ENCODE measurements around the gene CAPN15.

The CAPN15 gene

DNA sequence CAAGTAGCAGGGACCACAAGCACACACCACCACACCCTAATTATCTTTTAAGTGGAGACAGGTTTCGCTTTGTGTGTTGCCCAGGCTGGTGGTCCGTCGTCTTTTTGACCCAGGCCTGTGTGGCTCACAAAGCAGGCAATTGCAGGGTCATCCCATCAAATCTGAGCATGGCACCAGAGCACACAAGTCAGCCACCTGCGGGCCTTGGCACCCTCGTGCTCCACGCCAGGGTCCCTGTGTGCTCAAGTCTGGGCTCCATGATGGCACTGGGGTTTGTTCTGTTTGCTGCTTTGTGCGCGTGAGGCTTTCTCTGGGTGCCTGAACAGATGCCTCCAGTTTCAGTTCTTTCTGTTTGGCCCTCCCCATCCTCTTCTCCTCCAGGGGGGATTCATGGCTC is 2.4 kb upstream of the CAPN15 start:
- Histone ChIP-seq H3K27ac (peak overlapping the region; percentile 95), H3K36me3 (peaks cover 53% of the 10 kb centered on the region), H3K9me3 (no peaks in the 10 kb centered on the region), H3K27me3 (no peaks in the 10 kb centered on the region), H3K4me2 (peak overlapping the region; percentile 97), H4K20me1 (peaks cover 73% of the 10 kb centered on the region), H3K9ac (peak overlapping the region; percentile 92), H3K4me3 (no peak overlapping the region), H3K4me1 (peaks cover 78% of the 10 kb centered on the region)
- TF ChIP-seq Cebpa-rat (IDR thresholded peaks at IDR 0.05), result no peak

- Histone ChIP-seq H3K4me2 (peak overlapping the region; percentile 97), H3K4me1 (peaks cover 78% of the 10 kb centered on the region), H3K27me3 (no peaks in the 10 kb centered on the region), H3K9ac (peak overlapping the region; percentile 92), H3K9me3 (no peaks in the 10 kb centered on the region), H3K27ac (peak overlapping the region; percentile 95), H4K20me1 (peaks cover 73% of the 10 kb centered on the region), H3K36me3 (peaks cover 53% of the 10 kb centered on the region), H3K4me3 (peak overlapping the region; percentile 96)
- no peak for TF ChIP-seq Cebpa-rat (IDR thresholded peaks at IDR 0.05)
These were observed 1.9 kb upstream of the CAPN15 start for GRCh38 chr16:525520-526180.

GRCh38 chr16:526181-527014 is 1.1 kb upstream of the CAPN15 start:
- peak overlapping the region; percentile 95 for H3K27ac ChIP-seq
- peaks cover 75% of the 10 kb centered on the region for H3K4me1 ChIP-seq
- no peaks in the 10 kb centered on the region for H3K9me3 ChIP-seq
- peaks cover 73% of the 10 kb centered on the region for H4K20me1 ChIP-seq
- peak overlapping the region; percentile 96 for H3K4me3 ChIP-seq
- no peaks in the 10 kb centered on the region for H3K27me3 ChIP-seq
- peaks cover 53% of the 10 kb centered on the region for H3K36me3 ChIP-seq
- H3K9ac ChIP-seq, result peak overlapping the region; percentile 92
- peak overlapping the region; percentile 97 for H3K4me2 ChIP-seq
- no peak for TF ChIP-seq Cebpa-rat (IDR thresholded peaks at IDR 0.05)

- Histone ChIP-seq H3K4me1 (peaks cover 69% of the 10 kb centered on the region), H3K9ac (peak overlapping the region; percentile 92), H4K20me1 (peaks cover 83% of the 10 kb centered on the region), H3K27ac (peak overlapping the region; percentile 95), H3K4me2 (peak overlapping the region; percentile 97), H3K27me3 (no peaks in the 10 kb centered on the region), H3K4me3 (peak overlapping the region; percentile 96), H3K36me3 (peaks cover 54% of the 10 kb centered on the region), H3K9me3 (no peaks in the 10 kb centered on the region)
- TF ChIP-seq Cebpa-rat (IDR thresholded peaks at IDR 0.05), result no peak
These were observed 849 bp downstream of the CAPN15 start for GRCh38 chr16:528111-529011.

GRCh38 chr16:529012-529575 is 1.6 kb downstream of the CAPN15 start:
- Histone ChIP-seq H3K4me3 (peak overlapping the region; percentile 96), H3K36me3 (peaks cover 56% of the 10 kb centered on the region), H3K27me3 (no peaks in the 10 kb centered on the region), H3K27ac (peak overlapping the region; percentile 95), H3K9me3 (no peaks in the 10 kb centered on the region), H3K4me1 (peaks cover 69% of the 10 kb centered on the region), H3K4me2 (peak overlapping the region; percentile 97), H4K20me1 (peaks cover 87% of the 10 kb centered on the region), H3K9ac (peak overlapping the region; percentile 92)
- no peak for TF ChIP-seq Cebpa-rat (IDR thresholded peaks at IDR 0.05)

DNA sequence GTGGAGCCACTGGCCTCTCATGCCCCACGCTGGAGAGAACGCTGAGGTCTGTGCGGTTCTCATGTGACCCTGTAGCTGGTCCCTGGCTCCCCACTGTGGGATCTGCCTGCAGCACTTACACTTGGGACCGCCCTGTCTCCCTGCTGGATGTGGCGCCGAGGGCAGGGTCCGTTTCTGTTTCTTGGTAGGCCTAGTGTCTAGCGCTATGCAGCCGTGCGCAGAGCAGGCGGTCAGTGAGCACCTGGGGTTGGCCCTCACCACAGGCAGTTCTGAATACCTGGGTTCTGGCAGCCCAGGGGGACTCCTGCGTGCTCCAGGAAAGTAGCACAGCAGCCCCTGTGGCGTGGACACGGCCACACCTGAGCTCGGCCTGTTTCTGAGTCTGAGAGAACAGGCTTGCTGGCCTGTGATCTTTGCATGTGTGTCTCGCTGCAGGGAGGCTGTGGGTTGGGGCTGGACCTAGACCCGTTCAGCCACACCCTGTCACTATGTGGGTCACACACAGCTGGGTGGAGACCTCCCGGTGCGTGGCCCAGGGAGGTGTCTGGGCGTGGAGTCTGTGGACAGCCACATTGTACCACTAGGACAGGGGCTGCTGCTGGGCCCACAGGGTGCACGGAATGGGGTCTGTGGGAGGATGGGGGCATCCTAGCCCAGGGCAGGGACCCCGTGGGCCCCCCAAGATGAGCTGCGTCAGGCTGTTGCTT is 2.8 kb downstream of the CAPN15 start:
- Histone ChIP-seq H3K4me3 (no peak overlapping the region), H3K27ac (no peak overlapping the region), H3K36me3 (peaks cover 56% of the 10 kb centered on the region), H3K9ac (peak overlapping the region; percentile 92; the same call in 1 of the 2 replicates), H4K20me1 (peaks cover 88% of the 10 kb centered on the region), H3K9me3 (no peaks in the 10 kb centered on the region), H3K4me1 (peaks cover 60% of the 10 kb centered on the region), H3K27me3 (no peaks in the 10 kb centered on the region), H3K4me2 (peak overlapping the region; percentile 97)
- no peak for TF ChIP-seq Cebpa-rat (IDR thresholded peaks at IDR 0.05)

DNA sequence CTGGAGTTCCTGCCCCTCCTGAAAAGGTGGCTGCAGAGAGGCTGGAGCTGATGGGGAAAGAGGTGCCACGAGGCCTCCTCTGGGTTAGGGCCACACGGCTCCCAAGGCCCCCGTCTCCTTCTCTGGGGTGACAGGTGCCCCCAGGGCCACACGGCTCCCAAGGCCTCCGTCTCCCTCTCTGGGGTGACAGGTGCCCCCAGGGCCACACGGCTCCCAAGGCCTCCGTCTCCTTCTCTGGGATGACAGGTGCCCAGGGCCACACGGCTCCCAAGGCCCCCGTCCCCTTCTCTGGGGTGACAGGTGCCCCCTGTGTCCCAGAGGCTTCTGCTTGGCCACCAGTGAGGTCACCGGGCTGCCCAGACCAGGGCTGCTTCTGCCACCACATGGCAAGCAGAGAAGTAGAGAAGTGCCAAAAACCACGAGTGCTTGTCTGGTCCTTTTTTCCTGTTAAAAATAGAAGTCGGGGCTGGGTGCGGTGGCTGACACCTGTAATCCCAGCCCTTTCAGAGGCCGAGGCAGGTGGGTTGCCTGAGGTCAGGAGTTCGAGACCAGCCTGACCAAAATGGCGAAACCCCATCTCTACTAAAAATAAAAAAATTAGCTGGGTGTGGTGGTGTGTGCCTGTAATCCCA is 4.1 kb downstream of the CAPN15 start:
- peaks cover 46% of the 10 kb centered on the region for H3K4me1 ChIP-seq
- 0 out of 2 replicates have a peak overlapping the region, but pooled peaks have one; percentile 4 for H3K27ac ChIP-seq
- H3K4me3 ChIP-seq, result no peak overlapping the region
- H4K20me1 ChIP-seq, result peaks cover 88% of the 10 kb centered on the region
- no peak overlapping the region for H3K9ac ChIP-seq
- no peaks in the 10 kb centered on the region for H3K27me3 ChIP-seq
- no peak for TF ChIP-seq Cebpa-rat (IDR thresholded peaks at IDR 0.05)
- peaks cover 70% of the 10 kb centered on the region for H3K36me3 ChIP-seq
- H3K4me2 ChIP-seq, result 0 out of 2 replicates have a peak overlapping the region, but pooled peaks have one; percentile 3
- H3K9me3 ChIP-seq, result no peaks in the 10 kb centered on the region

DNA sequence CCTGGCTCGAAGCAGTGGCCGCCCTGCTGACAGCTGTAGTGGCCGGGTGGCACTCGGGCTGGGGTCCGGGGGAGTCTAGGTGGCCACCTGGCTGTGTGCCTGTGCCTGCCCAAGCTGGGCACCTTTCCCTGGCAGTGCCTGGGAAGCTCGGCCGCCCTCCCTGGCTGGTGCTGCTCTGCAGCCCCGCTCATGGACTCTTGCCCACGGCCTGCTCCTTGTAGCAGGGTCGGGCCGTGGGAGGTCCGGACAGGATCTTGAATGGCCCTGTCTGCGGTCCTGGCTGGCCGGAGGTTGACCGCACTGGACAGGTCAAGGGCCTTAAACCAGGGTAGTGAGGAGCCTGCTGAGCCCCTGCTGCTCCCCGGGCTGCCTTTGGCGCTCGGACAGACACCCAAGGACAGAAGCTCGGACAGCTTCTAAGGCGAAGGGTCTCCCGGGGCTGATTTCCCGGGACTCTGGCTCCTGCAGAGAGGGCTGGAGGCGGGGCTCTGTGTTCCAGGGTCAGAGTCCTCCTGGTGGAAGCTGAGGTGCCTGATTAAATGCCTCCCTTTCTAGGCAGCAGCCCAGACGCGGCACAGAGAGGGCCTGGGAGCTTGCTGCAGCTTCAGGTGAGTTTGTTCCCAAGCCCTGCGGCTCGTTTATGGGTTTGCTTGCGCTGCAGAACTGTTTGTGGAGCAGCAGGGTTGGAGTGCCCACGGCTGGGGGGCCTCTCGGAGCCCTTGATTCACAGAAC is 6.0 kb downstream of the CAPN15 start:
- no peak overlapping the region for H3K27ac ChIP-seq
- TF ChIP-seq Cebpa-rat (IDR thresholded peaks at IDR 0.05), result no peak
- peak overlapping the region; percentile 16 for H3K4me2 ChIP-seq

More for the DNA sequence above, 6.0 kb downstream of the CAPN15 start:
- no peak overlapping the region for H3K9ac ChIP-seq
- no peaks in the 10 kb centered on the region for H3K9me3 ChIP-seq
- no peaks in the 10 kb centered on the region for H3K27me3 ChIP-seq
- peaks cover 89% of the 10 kb centered on the region for H3K36me3 ChIP-seq
- peaks cover 100% of the 10 kb centered on the region for H4K20me1 ChIP-seq
- H3K4me1 ChIP-seq, result peaks cover 46% of the 10 kb centered on the region
- no peak overlapping the region for H3K4me3 ChIP-seq
